Measurements from ENCODE around the gene RUSC2. TPM values are rescaled to one million over a fixed set of nuclear protein-coding genes. Genes with fewer than 3 reads are reported as not detected.
A peak's percentile ranks its signal among the peaks of the same experiment; 100 is the strongest.
"Not testable (repeated sequence)": the region's sequence is repeated elsewhere in the genome, so short reads cannot be mapped to it uniquely, and the experiment has no call there.

The RUSC2 gene
- total RNA-seq, 1 donor from 2014 or later = 4.7 TPM

DNA sequence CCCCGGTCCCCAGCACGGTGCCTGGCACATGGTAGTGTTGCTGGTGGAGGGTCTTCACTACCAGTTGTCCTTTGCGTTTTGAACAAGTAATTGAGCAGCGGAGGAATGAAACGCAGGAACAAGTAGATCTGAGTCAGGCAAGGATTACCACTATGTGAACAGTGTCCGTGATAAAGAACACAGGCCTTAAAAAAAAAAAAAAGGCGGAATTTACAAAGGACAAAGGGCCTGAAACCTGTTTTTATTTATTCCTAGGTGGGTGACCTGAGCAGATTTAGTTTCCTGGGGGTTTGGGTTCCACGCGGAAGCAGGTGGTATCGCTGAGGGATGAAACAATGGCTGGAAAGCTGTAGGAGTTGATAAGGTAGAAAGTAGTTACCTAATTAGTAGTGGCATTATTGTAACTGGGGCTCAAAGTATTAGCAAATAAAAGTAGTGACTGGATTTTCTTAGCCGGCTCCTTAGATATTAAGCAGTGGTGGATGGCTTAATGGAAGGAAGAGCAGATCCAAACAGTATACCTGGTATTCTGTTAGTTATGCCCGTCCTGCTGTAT lies 1.1 kb downstream of the RUSC2 start:
- ATAC-seq = no peak

GRCh38 chr9:35493119-35493518 lies 3.2 kb downstream of the RUSC2 start:
- not testable (repeated sequence) for ATAC-seq

DNA sequence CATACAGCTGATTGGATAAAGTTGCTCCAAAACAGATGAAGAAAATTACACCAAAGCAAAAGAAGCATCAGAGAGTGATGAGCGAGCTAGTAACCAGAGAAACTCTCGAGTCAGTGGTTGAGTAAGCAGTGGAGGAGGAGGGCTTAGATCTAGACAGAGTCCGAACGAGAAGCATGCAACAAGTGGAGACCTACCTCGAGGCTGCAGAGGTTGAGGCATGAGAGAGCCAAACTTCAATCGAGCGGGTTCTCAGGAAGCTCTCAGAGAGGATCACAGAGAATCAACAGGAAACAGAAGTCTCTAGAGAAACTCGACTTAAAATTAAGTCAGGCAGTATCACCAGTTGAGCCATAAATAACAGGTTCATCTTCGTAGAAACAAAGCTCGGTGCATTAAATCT lies 6.1 kb downstream of the RUSC2 start:
- ATAC-seq = no peak

DNA sequence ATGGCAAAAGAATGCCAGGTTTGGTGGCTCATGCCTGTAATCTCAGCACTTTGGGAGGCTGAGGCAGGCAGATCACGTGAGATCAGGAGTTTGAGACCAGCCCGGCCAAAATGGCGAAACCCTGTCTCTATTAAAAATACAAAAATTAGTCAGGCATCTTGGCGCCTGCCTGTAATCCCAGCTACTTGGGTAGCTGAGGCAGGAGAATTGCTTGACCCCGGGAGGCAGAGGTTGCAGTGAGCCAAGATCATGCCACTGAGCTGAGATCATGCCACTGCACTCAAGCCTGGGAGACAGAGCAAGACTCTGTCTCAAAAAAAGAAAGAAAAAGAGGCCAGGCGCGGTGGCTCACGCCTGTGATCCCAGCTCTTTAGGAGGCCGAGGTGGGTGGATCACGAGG lies 8.3 kb downstream of the RUSC2 start:
- ATAC-seq = not testable (repeated sequence)

DNA sequence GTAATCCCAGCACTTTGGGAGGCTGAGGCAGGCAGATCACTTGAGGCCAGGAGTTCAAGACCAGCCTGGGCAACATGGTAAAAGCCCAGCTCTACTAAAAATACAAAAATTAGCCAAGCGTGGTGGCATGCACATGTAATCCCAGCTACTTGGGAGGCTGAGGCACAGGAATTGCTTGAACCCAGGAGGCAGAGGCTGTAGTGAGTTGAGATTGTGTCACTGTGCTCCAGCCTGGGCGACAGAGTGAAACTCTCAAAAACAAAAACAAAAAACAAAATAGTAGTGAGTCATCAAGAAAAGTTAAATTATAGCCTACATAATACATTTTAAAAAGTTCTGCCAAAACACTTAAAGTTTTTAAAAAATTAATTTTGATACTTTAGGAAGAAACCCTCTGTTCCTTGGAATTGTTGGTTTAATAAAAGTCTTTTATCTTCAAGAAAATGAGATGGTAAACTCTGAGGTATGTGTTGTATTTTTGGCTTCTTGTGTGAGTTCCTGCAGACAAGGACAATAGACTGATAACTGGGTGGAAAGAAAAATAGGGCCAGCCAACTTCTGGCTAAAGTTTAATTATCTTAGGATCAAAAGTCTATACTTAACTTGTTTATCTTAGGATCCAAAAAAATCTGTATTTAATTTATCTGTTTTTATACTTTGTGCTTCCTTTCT lies 9.3 kb downstream of the RUSC2 start:
- no peak for ATAC-seq

GRCh38 chr9:35499701-35500030 lies 9.8 kb downstream of the RUSC2 start:
- no peak for ATAC-seq

DNA sequence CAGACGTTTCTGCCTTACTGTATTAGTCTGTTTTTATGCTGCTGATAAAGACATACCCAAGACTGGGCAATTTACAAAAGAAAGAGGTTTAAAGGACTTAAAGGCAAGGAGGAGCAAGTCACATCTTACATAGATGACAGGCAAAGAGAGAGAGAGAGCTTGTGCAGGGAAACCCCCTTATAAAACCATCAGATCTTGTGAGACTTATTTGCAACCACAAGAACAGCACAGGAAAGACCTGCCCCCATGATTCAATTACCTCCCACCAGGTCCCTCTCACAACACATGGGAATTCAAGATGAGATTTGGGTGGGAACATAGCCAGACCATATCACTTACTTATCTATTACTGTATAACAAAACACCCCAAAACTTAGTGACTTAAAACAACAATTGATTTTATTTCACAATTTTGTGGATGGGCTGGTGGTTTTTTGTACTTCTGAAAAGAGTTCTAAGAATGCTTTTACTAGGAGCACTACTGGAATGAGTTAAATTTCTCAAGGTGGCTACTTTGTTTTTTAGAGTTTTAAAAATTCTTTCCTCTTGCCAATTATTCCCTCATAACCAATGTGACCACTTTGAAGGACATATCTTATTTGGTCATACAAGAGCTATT lies 10.3 kb downstream of the RUSC2 start:
- no peak for ATAC-seq

DNA sequence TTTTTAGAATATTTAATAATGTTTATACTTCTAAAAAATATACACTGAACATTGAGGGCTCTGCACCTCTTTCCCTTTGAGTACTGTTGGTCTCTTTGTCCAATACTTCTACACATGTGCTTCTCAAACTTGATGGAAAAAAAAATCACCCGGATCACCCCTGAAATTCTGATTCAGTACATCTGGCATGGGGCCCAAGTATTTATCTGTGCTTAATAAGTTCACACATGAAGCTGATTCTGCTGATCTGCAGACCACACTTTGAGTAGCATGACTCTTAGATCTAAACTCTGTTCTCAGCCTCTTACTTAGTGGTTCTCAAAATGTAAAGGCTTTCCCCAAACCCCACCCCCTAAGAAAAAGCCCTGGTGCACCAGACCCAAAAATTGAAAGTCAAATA lies 12.0 kb downstream of the RUSC2 start:
- ATAC-seq = no peak

- no peak for ATAC-seq
Observed at GRCh38 chr9:35506359-35506758, 16.4 kb downstream of the RUSC2 start.

DNA sequence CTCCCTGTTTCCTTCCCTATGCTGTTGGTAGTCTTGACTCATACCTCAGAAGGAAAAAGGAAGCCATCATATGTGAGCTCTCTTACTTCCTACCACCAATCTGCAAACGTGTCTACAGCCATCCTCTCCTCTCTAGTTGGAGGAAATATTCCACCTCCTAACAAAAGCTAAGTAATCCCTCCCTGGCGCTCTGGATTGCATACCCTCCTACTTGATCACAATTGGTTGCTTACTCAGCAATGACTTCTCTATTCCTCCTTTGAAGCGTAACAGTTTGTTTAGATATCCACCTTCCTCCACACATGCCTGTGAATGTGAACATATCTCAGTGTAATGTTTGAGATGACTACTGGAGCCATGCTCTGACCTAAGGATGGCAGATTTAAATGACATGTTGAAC lies 18.2 kb downstream of the RUSC2 start:
- ATAC-seq = peak; percentile 76

- ATAC-seq = no peak
Observed at GRCh38 chr9:35510383-35510753, 20.5 kb downstream of the RUSC2 start.

GRCh38 chr9:35510754-35511428 lies 21.0 kb downstream of the RUSC2 start:
- ATAC-seq = peak; percentile 53

DNA sequence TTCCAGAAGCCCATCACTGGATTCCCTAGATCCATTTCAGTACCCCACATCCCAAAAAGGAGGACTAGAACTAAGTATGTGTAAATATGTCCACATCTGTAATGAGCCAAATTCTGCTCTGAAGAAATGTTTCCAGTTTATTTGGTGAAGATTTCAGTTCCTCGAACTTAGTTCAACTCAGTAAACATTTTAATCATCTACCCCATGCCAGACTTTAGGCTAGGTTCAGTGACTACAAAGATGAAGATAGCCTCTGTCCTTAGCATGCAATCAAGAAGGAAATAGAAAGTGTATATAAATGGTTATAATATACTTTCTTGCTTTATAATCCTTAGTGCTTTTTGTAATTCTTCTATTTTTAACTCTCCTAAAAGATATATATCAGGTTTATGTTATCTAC lies 21.5 kb downstream of the RUSC2 start:
- ATAC-seq = no peak

DNA sequence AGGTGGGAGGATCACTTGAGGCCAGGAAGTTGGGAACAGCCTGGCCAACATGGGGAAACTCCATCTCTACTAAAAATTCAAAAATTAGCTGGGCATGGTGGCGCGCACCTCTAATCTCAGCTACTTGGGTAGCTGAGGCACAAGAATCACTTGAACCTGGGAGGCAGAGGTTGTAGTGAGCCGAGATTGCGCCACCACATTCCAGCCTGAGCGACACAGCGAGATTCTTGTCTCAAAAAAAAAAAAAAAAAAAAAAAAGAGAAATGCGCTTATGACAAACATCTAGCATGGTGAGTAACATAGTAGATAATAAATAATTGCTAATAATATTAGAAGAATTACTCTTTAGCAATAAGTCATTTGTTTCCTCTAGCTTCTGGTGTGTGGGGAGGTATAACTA lies 25.9 kb downstream of the RUSC2 start:
- ATAC-seq = no peak

GRCh38 chr9:35516479-35516878 lies 26.6 kb downstream of the RUSC2 start:
- no peak for ATAC-seq

DNA sequence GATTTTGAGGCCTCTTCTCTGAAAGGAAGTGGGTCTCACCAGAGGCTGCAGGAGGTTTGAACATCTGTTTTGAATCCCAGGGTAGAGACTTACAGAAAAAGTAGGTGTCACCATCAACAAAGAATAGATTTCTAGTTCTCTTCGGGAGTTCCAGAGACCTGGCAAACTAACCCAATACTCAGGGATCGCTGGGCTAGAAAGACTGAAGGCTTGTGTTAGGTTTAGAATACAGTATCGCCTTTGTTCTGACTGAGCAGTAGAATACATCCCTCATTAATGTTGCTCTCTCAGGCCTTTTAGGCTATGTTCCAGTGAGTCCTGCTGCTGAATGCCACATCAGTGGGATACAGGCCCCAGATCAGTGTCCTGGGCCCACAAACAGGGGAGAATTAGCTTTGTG lies 27.2 kb downstream of the RUSC2 start:
- no peak for ATAC-seq

DNA sequence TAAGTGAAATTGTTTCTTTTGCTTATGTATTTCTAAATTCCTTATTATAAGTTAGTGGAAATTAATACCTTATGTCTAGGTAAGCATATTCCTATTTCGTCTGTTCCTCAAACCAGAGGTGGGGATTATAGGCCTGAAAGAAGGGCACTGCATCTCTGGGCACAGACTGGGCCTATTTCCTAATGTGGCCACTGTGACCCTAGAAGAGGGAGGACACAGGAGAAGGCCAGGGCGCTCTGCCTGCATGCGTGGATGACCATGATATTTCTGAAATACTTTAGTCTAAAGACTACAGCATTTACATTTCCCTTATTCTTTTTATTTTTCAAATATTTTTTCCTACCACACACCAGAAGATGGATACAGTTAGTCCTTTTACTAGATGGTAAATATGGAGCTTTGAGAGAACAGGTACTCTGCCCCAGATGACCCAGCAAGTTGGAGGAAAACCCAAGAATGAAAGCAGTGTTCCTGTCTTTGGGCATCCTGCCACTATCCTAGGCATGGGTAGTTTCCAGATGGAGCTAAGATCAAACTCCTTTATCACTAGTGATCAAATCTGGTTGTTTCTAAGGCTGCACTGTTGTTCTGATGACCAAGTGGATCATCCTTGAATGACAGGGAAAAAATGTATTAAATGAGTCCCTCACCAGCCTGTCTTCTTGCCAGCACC lies 27.8 kb downstream of the RUSC2 start:
- ATAC-seq = no peak

DNA sequence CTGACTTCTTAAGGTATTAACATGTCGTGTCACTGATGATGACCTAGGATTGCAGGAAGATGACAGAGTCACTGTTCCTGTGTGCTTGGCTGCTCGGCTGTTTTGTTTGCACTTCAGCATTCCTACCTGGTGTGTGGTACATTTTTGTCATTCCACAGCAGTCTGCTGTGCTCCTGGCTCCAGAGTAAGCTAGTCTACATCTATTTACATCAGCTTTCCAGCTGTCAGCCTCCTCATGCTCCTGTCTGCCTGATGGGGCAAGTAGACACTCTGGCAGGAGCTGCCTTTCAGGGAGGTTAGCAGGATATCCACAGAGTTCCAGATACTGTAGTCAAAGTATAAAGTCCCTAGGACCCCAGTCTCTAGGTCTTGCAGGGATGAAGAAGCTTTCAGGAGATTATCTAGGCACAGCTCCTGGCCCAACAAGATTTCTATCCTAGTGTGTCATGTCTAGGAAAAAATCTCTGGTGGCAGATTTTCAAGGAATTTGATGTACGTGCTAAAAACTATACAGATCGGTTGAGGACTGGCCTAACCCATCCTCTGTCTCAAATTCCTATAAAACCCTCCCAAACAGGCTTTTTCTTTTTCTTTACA lies 28.4 kb downstream of the RUSC2 start:
- peak; percentile 93 for ATAC-seq

DNA sequence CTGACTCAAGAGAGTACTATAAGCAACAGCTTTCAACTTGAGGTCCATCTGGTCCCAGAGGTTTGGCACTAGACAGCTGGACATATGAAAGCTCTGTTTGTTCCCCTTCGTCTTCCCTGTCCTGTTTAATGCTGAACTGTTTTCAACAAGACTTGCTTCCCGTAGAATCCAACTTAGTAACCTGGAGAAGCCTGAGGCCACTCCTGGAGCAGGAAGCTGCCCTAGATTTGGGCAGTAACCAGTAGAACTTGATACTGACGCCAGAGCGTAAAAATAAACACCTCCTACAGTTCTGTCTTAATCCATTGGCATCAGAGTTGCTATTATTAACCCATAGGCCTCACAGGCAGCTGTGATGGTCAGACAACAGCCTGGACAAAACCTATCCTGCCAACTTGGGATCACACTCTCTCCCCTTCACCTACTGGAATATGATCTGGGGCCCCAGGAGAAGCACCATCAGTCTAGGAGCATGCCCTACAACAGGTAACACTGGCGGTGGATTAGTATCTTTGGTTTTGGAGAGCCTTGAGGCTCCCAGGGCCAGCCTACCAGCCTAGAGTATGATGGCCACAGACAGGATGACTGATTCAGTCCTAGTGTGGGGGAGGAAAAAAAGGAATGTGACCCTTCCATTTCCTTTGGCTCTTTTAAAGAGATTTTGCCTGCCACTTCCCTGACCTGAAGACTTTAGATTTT lies 29.2 kb downstream of the RUSC2 start:
- ATAC-seq = peak; percentile 78

GRCh38 chr9:35519692-35520363 lies 29.9 kb downstream of the RUSC2 start:
- ATAC-seq = no peak

- ATAC-seq = no peak
Observed at GRCh38 chr9:35520364-35520710, 30.4 kb downstream of the RUSC2 start.

- no peak for ATAC-seq
Observed at GRCh38 chr9:35521708-35522107, 31.8 kb downstream of the RUSC2 start.

Measured in esophagus mucosa (tissue), 1 donor.